Colon (tissue), 2 donors: ENCODE measurements around the gene SLC24A3.

Source experiments
- FAIRE-seq: peaks from 2 replicates; lab custom pipeline; 2012; peaks lifted over from hg19 to GRCh38; lab: Jason Lieb, UNC
- donor health status: control.
- donor health status: control.

SLC24A3 gene

DNA sequence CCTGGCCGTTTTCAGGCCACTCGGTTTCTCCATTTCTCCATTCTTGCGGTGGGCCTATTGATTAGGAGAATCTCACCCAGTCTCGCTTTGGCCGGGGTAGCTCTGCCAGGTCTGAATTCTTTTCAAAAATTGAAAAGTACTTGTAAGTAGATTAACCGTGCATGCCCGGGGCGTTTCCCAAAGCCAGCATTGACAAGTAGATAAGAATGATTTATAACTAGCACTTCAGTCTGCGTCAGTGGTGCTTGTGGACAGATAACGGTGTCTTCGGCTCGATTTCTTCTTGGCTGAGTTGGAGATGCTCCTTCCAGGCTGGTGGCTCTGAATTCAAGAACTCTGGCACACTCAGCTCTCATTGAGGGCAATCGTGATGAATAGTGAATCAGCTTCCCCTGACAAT lies 29.0 kb downstream of the SLC24A3 start:
- FAIRE-seq, result no peak

DNA sequence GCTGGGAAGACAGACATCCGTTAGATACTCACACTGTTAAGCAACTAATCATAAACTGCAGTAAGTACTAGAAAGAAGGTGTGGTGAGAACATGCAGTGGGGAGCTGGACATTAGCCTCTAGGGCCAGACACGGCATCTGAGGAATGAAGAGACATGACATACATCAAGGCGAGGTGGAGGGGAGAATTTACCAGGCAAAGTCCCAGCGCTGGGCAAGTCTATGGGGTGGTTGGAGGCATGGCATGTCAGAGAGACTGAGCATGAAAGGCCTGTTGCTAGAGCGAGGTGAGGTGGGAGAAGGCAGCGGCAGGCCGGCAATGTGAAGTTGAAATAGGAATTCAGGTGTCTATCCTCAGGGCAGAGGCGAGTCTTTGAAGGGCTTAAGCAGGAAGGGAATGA lies 31.8 kb downstream of the SLC24A3 start:
- FAIRE-seq, result no peak

DNA sequence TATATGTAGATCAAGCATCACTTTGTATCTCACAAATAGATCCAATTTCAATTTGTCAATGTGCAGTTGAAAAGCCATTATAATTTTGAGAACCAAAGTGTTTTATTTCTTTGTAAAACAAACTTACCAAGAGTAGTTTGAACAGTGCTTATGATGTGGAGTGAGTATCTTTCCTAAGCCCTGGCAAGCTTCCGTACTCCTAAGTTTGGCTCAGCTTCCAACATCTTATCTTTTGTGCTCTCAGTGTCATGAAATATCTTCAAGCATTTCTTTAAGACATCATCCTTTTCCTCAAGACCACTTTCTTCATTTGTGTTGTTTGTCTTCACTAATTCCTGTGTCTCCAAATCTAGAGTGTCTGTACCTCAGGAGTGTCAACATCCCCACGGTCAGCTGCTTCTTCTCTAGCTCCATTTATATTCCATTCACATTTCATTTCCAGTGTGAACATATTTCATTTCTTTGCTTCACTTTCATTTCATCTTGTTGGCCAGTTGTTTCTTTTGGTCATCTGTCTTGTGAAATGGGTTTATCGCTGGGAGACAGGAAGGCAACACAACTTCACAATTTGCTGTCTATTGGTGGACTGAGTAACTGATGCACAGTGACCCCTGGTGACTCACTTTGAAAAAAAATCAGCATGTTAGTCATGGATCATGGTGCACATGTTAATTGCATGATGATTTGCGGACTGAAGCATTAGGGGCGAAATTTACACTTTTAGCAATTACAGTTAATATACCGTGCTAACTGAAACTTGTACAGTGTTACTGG lies 36.9 kb downstream of the SLC24A3 start:
- FAIRE-seq, result no peak

DNA sequence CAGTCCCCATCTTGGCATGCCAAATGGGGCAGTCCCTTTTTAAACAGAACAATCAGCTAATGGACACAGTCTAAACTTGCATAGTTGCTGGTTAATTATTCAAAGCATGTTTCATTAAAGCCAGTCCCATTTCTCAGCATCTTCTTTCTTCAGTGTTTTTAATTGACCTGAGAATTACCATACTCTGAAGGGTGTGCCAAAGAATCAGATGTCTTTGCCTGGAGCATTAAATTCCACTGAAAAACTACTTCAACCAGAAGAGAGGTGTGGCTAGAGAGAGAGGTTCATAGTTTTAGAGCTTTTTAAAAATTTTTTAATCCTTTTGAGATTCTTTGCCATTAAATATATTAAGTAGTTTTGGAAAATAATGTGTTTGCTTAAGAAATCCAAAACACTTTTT lies 37.9 kb downstream of the SLC24A3 start:
- FAIRE-seq, result no peak

DNA sequence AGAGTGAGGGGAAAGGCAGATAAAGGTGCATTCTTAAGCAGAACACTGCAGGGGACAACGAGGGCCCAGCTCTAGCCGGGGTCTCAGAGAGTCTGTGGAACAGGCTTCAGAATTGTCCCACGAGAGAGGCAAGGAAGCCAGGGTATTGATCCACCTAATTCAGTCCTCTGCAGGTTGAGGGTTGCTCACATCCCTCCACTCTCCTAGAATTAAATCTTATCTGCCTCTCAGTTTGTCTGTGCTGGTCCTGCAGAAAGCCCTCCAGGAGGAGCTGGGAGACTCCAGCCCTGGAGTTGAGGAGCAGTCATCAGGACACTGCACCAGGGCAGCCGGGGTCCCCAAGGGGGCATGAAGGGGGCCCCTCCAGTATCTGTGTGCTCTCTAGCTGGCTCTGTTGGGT lies 39.1 kb downstream of the SLC24A3 start:
- FAIRE-seq, result no peak

DNA sequence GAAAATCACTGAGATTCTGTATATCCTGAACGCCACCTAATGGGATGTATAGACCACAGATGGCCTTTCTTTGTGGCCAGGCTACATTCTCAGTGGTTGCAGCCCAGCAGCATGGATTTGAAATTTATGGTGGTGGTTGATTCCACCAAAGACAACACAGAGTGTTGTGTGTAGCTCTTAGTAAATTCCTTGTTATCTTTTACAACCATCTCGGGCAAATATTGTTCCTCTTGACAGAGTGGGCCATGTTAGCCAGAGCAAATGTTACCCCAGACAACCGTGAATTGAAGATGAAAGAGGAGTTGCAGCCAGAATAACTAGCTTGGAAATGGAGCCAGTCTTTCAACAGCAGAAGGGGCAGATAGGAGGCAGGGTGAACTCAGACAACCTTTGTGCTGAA lies 39.5 kb downstream of the SLC24A3 start:
- FAIRE-seq, result no peak

DNA sequence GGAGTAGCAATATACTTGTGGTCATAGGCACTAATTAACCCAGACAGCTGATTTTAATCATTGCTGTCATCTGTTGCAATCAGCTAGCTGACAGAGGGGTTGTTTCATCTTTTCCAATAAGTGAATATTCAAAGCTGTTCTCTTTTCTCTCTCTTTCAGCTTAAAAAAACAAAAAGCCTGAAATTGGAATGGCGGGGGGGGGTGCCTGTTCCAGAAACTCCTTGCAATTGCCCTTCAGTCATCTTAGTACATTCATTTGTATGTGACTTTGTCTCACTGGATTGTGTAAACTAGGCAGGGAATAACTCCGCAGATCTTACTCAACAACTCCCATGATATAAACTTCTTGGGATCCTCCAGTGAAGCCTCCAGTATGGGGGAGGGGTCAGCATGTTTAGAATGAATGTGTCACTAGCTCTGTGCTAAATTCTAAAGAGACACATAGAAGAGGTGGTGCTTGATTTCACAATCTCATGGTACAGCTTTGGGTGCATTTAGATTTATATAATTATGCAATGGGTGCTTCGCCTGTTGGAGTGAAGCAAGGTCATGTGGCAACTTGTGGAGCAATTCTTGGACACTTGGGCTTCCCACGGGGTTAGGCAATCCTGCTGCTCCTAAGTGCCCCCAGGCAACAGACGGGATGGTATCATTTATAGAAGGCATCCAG lies 40.1 kb downstream of the SLC24A3 start:
- no peak for FAIRE-seq

DNA sequence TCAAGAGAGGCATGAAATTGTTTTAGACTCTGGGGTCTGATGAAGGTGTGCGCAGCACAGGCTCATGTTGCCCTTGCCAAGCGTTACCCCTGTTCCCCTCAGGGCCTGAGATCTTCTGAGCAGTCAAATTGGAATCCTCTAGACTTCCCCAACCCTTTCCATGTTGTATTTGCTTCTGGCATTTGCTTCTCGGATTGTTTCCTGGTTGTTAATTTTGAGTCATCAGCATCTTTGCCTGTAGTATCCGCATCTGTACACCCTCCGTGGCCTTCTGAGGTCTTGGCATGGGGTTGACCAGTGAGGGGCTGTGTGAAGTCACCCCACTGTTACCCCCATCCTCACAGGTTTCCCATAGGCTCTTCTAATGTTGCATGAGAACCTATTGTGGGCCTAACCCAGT lies 40.9 kb downstream of the SLC24A3 start:
- FAIRE-seq, result no peak

DNA sequence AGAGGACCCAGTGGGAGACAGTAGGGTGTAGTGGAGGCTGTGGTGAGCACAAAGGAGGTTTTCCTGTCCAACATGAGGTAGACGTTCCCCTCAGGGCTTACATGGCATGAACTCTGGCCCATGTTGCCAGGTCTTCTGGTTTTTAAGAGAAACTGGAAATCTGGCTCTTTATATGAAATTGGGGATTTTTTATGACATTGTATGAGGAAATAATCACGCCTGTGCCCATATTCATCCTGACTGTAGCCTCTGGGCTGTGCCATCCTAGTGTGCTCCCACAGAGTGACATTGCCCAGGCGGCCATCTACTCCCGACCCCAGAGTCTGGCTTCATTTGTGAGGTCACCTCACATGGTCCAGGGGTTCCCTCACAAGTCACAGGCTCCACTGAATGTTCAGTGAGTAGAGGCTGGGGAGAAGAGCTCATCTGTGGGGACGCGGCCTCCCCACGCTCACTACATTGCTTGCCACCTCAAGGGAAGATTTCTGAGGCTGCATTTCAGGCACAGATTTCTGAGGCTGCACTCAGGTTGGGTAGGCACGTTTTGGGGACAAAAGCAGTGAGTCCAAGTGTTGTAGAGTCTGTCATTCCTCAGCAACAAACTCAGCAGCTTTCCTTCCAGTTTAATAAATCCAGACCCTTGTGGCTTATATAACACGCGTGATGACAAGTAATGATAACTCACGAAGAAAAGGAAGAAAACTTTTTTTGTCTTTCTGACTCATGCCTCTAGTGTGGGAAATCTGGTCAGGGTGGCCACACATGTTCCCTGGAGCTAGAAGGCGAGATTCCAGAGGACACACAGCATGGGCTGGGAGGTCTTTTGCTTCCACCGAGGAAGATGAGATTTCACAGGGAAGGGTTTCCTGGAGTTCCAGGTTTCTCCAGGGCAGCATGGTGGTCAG lies 41.7 kb downstream of the SLC24A3 start:
- no peak for FAIRE-seq

DNA sequence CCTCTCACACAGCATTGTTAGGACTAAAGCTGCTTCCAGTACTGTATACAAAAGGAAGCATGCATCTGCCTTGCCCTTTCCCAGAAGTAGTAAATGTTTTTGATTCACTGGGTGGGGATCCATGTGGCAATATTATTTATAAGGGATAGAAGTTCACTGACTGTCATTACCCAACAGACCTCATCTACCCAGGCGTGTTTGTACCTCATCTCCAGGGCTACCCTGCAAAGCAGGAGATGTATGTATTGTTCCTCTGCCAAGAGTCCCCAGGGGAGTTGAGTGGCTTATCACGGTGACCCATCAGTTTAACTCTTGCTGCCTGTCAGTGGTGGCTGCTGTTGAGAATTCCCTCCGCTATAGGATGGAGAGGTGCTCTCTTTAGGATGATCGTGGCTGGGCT lies 42.5 kb downstream of the SLC24A3 start:
- no peak for FAIRE-seq

DNA sequence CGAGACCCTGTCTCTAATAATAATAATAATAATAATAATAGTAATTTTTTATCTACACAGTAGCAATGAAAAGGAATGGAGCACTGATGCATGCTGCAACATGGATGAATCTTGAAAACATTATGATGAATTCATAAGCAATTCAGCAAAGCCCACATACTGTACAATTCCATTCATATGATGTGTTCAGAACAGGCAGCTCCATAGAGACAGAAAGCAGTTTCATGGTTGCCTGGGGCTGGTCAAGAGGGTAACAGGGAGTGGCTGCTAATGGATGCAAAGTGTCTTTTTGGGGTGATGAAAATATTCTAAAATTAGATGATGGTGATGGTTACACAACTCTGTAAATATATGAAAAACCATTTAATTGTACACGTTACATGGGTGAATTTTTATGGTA lies 43.6 kb downstream of the SLC24A3 start:
- no peak for FAIRE-seq

DNA sequence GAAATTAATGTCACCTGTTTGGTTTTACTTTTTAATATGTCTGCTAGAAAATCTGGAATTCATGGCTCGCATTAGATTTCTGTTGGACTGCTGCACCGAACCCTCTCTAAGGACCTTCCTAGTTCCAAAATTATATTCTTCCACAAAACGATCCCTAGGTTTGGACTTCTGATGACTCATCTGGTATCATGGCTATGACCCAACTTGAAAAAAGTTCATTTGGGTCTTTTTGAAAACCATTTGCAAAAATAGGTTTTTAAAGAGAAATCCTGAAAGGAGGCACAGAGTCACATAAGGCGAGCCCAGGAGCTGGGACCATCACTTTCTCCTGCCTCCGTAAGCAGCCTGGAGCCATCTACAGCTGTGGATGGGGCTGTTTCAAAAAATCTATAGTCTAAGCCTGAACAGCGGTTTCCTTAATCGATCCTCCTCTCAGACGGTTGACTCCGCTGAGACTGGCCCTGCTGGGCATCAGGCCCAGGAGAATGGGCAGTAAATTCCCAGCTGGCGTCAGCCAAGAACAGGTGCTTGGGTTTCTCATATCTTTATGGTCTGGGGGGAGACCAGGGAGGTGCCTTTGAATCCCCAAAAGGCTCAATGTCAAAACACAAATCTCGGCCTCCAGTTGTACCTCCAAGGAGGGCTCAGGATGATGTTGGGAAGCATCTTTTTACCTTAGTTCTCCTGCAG lies 44.6 kb downstream of the SLC24A3 start:
- no peak for FAIRE-seq

DNA sequence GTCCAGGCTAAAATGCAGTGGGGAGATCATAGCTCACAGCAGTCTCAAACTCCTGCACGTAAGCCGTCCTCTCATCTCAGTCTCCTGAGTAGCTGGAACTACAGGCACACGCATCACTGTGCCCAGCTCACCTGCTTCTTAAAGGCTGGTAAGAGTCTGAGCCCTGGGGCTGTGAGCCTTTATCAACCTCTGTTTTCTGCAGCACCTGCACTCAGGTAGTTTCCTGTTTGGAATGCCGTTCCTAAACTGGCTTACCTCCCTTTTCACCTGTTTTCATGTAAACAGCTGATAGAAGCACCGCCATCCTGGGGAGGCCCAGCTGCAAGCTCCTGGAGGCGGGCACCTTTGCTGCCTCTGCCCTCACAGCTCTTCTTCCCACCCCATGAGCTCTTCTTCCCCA lies 45.4 kb downstream of the SLC24A3 start:
- FAIRE-seq, result no peak

DNA sequence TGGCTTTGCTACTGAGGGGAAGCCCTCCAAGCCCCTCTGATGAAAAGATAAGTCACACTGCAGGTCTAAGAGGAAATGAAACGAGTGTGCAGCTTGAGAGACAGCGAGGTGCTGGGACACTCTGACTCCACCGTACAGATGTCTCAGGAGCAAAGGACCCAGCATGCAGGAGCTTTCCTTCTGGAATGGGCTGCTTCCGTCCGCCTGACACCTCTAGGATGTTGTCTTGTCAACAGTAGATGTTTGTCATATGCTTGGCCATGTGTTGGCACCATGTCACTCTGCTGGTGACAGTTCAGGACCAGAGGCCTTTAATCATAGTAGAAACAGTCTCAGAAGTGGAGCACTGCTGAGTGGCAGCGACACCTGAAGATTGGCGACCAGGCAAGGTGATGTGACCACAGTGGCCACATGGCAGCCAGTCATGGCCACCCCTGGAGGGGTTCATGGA lies 46.7 kb downstream of the SLC24A3 start:
- no peak for FAIRE-seq

DNA sequence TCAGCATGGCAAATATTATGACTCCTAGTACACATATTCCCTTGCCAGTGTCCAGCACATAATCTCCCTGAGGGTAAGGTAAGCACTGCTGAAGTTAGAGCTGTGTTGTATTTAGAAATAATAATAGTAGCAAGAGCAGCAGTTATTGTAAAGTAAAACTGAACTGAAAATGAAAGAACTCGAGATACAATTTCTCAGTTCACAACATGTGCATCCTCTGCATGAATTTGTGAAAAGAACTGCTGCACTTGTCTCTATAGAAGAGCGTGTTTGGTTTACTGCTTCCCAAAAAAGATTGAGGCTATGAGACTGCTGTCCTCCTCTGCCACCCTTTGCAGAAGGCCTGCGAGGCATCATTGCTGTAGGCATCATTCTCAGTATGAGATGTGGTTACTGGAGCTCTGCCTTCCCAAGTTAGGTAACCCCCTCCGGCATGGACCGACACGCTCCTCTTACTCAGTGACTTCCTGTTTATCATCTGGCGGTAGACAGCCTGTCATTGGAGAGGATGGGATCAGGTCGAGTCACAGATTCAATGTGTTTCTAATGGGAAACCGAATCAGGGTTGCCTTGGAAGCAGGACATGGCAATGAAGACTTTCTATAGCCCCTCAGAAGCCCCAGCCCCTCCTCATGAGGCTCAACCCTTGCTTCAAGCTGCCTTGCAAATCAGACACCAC lies 48.1 kb downstream of the SLC24A3 start:
- no peak for FAIRE-seq

DNA sequence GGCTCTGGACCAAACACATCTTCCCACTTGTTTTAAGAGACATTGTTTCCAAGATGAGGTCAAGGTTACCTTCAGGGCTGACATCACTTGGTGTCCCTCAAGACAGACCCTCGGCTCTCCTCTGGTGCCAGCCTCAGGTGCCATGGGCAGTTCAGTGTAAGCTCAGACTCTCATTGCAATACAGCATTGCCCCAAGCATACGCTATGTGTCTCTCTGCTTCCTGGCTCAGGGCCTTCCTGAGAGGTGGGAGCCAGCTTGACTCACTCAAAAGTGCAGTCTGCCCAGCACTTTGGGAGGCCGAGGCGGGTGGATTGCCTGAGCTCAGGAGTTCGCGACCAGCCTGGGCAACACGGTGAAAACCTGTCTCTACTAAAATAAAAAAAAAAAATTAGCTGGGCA lies 51.7 kb downstream of the SLC24A3 start:
- no peak for FAIRE-seq

DNA sequence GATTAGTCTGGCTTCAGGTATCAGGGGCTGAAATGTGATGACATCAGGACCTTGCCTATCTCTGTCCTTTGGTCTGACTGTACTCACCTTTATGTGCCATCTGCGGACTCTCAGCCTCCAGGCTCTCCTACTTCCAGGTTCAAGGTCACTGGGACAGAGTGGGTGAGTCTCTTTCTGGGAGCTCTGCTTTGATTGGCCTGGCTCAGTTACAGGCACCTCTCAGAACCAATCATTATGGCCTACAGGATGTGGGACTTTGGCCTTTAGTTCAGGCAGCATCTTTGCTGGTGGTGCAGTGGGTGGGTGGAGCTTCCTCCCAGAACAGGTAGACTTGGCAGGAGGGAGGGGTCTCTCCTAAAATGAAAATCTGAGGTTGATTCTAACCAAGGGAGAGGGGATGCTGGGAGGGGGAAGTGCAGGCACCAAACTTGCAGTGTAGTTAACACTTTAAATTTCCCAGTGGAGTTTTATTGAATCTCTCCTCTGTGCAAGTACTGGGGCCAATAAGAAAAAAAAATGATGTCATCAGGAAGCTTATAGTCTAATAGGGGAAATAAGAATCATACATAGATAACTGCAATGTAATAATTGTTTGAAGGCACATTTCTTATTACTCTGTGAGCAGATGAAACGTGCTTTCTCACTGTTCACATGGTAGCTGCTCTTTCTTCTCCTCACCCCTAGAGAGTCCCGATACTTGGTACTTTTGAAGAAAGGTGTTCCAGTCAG lies 53.4 kb downstream of the SLC24A3 start:
- no peak for FAIRE-seq

DNA sequence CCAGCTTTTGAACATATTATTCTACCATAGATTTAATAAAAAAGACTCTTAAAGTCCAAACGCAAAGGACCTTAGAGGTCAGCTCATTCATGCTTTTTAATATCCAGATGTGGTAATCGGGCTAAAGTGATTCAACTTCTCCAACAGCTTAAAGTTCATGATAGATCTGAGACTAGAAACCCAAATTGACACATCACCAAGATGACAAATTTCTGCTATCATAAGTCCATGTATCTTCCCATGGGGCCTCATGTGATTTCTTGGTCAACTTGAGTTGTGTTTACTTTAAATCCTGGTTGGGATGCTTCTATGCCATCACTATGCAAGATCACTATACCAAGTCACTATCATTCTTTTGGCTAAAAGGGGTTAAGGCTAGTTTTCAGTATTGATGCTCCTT lies 56.0 kb downstream of the SLC24A3 start:
- no peak for FAIRE-seq

DNA sequence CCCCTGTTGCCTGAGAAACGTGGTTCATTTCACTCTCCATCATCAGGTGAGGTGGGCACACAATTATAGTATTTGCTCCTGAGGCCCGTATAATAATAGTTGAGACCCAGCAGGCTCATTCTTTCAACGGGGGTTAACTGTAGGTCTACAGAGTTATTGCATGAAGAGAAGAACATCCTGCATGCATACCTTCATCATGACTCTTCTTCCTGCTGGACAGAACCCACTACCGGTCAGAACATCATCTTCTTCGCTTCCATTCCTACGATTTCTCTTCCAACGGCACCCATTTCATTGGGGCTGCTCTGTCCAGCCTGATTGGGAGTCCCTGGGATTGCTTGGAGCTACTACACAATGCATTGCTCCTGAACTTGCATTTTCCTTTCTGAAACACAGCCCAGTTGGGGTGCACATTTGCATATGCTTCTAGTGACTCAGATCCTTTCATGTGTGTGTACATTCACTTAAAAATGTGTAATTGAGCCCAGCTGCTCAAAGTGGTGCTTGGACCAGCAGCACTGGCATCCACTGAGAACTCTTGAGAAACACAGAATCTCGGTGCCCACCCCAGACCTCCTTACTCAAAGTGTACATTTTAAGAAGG lies 57.4 kb downstream of the SLC24A3 start:
- FAIRE-seq, result no peak

DNA sequence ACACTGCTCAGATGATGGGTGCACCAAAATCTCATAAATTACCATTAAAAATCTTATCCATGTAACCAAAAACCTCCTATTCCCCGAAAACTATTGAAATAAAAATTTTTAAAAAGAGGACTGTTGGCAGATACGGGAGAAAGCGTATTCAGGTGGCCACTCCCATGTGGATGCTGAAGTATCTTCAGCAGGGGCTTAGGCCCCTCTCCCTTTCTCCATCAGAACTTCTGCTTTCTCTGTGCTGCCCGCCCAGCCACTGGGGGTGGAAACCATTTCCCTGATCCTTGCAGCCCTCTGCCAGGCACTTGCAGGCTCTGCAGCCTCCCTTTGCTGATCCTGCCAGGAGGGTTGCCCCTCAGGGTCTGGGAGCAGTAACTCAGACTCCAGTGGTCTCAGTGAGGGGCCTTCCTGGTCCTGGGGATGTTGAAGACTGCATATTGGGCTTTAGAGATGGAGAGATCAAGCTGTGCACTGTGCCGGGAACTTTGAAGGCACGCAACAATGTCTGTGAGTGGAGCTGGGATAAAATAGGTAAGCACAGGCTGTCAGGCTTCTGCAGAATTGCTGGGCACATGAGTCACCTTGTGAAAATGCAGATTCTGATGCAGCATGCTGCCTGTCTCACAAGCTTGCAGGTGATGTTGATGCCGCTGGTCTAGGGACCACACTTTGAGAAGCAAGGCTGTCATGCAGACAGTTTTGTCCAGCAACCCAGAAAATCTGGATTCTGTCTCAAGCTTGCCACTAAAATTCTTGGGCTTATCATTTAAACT lies 59.6 kb downstream of the SLC24A3 start:
- FAIRE-seq, result no peak
